ENCODE data around the gene SEPSECS. TPM values are rescaled to one million over a fixed set of nuclear protein-coding genes. Genes with fewer than 3 reads are reported as not detected.

Gene SEPSECS
- total and polyA plus RNA-seq, 2 of the 8 experiments (the other 6 are each of a cell fraction or from before 2014, with no cell fraction given) = 1.9 to 4.1 TPM

- TF ChIP-seq CHD7 (IDR thresholded peaks at IDR 0.05; ENCODE audit: insufficient replicate concordance, low read length) = no peak
- TF ChIP-seq EP300 (IDR thresholded peaks at IDR 0.05; ENCODE audit: borderline replicate concordance in 1 of 2, low read depth in 2 of 2, low read length in 2 of 2) = no peak
- TF ChIP-seq SIN3A (conservative IDR thresholded peaks at IDR 0.05 in 1 of 2, IDR thresholded peaks at IDR 0.05 in 1 of 2; ENCODE audit: low read depth in 1 of 2, low read length in 2 of 2) = no peak
- TF ChIP-seq NANOG (IDR thresholded peaks at IDR 0.05; ENCODE audit: insufficient read depth, low read depth, low read length, poor library complexity, severe bottlenecking) = no peak
- TF ChIP-seq SP2 (IDR thresholded peaks at IDR 0.05; ENCODE audit: low read length) = no peak
- no peak for TF ChIP-seq SIRT6 (IDR thresholded peaks at IDR 0.05; ENCODE audit: low read length)
Observed at GRCh38 chr4:25146076-25146475, 14.2 kb downstream of the SEPSECS start (continued).

Measured in H1 (cell line).